ENCODE measurements around the gene ATG4B. TPM values are rescaled to one million over a fixed set of nuclear protein-coding genes. Genes with fewer than 3 reads are reported as not detected.

The ATG4B gene
- total and polyA plus RNA-seq, 3 experiments from 2014 or later, result 56.1 to 80.2 (median 79.0) TPM

DNA sequence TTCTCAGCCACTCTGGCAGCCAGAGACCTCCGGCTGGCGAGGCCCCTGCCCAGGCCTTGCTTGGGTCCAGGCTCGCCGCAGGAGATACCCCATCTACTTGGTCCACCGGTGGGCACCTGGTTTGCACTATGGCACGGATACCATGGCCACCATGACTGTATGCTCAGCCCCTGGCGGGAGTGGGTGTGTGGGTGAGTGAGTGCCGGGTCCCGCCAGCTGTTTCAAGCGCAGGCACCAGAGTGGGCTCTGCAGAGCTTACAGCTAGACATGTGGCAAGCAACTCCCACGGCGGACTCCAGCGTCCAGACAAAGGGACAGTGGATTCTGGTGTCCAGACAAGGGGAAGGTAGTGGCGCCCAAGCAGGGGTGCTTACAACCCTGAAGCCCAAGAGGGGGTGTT is 1.4 kb downstream of the ATG4B start:
- Histone ChIP-seq H3K27ac (ENCODE audit: low read depth, low read length) (no peak overlapping the region), H3K4me3 (ENCODE audit: low read length) (peak overlapping the region; percentile 91), H3K27me3 (ENCODE audit: insufficient read depth, low read length, poor library complexity, severe bottlenecking) (no peaks in the 10 kb centered on the region), H3K9me3 (ENCODE audit: low read length) (no peaks in the 10 kb centered on the region), H3K4me1 (ENCODE audit: insufficient read depth, low read length) (peaks cover 33% of the 10 kb centered on the region), H3K36me3 (ENCODE audit: insufficient read depth, low read length) (no peaks in the 10 kb centered on the region)
- POLR2A ChIA-PET, result interaction anchor here (2.1 to 2.4 kb wide), 2 partner anchors 47 to 63 kb away, joined by 7 to 8 read pairs; partner anchors contain the start of genes DTYMK and ING5
- H3K4me3 Mint-ChIP-seq, result peak overlapping the region in 6 of 7 donors; percentile 88 to 94 (median 90)
- peak overlapping the region in 7 of 8 donors; percentile 46 to 94 (median 79) for H3K27ac Mint-ChIP-seq
- H3K36me3 Mint-ChIP-seq, result peaks cover 0 to 19% (median 0%) of the 10 kb centered on the region in 3 donors
- H3K9me3 Mint-ChIP-seq, result no peaks in the 10 kb centered on the region
- peaks cover 44 to 70% (median 64%) of the 10 kb centered on the region in 3 donors for H3K4me1 Mint-ChIP-seq
- no peak for DNase-seq
- CTCF ChIA-PET, result interaction anchor here (0.9 to 1.7 kb wide), 2 partner anchors 20 to 28 kb away, joined by 3 to 5 read pairs; no protein-coding TSS in a partner anchor
- H3K27me3 Mint-ChIP-seq, result no peaks in the 10 kb centered on the region

DNA sequence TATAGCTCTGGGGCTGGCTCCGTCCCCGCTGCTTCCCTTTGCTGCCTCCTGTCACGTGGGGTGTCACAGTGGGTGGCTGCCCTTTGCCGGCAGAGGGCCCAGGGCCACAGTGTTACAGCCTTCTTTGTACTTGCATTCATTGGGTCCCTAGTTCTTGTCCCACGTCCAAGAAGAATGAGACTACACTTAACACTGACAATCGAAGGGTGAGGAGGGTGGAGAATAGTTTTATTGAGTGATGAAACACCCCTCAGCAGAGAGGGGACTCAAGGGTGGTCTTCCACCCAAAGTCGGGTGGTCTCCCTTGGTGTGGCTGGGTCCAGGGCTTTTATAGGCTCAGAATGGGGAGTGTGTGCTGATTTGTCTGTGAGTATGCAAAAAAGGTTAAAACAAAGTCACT is 1.9 kb downstream of the ATG4B start:
- no peak for DNase-seq
- H3K27me3 ChIP-seq (ENCODE audit: insufficient read depth, low read length, poor library complexity, severe bottlenecking), result no peaks in the 10 kb centered on the region
- ChIA-PET POLR2A (no interaction called here), CTCF (interaction anchor here (1.7 kb wide), 1 partner anchor 20 kb away, joined by 5 read pairs; no protein-coding TSS in a partner anchor)
- Mint-ChIP-seq H3K4me1 (peaks cover 44 to 75% (median 64%) of the 10 kb centered on the region in 3 donors), H3K36me3 (peaks cover 0 to 20% (median 0%) of the 10 kb centered on the region in 3 donors), H3K9me3 (no peaks in the 10 kb centered on the region), H3K27me3 (no peaks in the 10 kb centered on the region), H3K27ac (peak overlapping the region in 3 of 8 donors; percentile 25 to 64 (median 54)), H3K4me3 (peak overlapping the region in 5 of 7 donors; percentile 31 to 94 (median 60))
- peak overlapping the region; percentile 91 for H3K4me3 ChIP-seq (ENCODE audit: low read length)
- no peak overlapping the region for H3K27ac ChIP-seq (ENCODE audit: low read depth, low read length)
- no peaks in the 10 kb centered on the region for H3K36me3 ChIP-seq (ENCODE audit: insufficient read depth, low read length)
- no peaks in the 10 kb centered on the region for H3K9me3 ChIP-seq (ENCODE audit: low read length)
- H3K4me1 ChIP-seq (ENCODE audit: insufficient read depth, low read length), result peaks cover 33% of the 10 kb centered on the region

DNA sequence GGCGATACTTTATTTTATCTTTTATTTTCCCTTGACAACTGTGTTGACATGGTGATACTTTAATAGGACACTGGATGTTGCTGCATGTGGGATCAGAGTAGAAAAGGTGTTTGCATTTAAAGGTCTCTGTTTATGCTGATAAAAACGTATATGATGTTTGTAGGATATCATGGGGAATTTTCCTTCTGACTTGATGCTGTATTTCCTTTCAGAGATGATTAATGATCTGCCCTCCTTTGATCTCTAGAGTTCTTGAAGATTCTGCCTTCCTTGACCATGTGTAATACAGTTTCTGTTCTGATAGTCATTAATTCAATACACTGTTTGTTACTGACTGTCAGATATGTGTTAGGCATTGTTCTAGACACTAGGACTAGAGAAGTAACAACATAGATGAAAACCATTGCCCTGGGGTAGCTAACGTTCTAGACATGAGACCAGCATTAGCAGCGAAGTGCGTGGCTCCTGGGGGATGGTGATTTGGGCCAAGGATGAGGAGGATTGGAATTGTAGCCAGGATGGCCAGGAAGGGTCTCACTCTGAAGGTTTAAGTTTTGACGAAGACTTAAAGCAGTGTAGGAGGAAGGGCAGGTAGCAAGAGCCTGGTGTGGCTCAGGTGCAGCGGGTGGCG is 2.8 kb downstream of the ATG4B start:
- ChIA-PET POLR2A (no interaction called here), CTCF (no interaction called here)
- Mint-ChIP-seq H3K27me3 (no peaks in the 10 kb centered on the region), H3K27ac (peak overlapping the region in 6 of 8 donors; percentile 13 to 86 (median 44)), H3K4me3 (peak overlapping the region in 5 of 7 donors; percentile 4 to 83 (median 9)), H3K9me3 (no peaks in the 10 kb centered on the region), H3K4me1 (peaks cover 44 to 72% (median 56%) of the 10 kb centered on the region in 3 donors), H3K36me3 (peaks cover 0 to 17% (median 0%) of the 10 kb centered on the region in 3 donors)
- Histone ChIP-seq H3K27me3 (ENCODE audit: insufficient read depth, low read length, poor library complexity, severe bottlenecking) (no peaks in the 10 kb centered on the region), H3K27ac (ENCODE audit: low read depth, low read length) (no peak overlapping the region), H3K4me1 (ENCODE audit: insufficient read depth, low read length) (peaks cover 28% of the 10 kb centered on the region), H3K4me3 (ENCODE audit: low read length) (no peak overlapping the region), H3K9me3 (ENCODE audit: low read length) (no peaks in the 10 kb centered on the region), H3K36me3 (ENCODE audit: insufficient read depth, low read length) (no peaks in the 10 kb centered on the region)
- no peak for DNase-seq

- Histone ChIP-seq H3K4me3 (ENCODE audit: low read length) (no peak overlapping the region), H3K27ac (ENCODE audit: low read depth, low read length) (no peak overlapping the region), H3K36me3 (ENCODE audit: insufficient read depth, low read length) (no peaks in the 10 kb centered on the region), H3K27me3 (ENCODE audit: insufficient read depth, low read length, poor library complexity, severe bottlenecking) (no peaks in the 10 kb centered on the region), H3K9me3 (ENCODE audit: low read length) (no peaks in the 10 kb centered on the region), H3K4me1 (ENCODE audit: insufficient read depth, low read length) (peaks cover 19% of the 10 kb centered on the region)
- Mint-ChIP-seq H3K9me3 (no peaks in the 10 kb centered on the region), H3K4me1 (peaks cover 39 to 77% (median 51%) of the 10 kb centered on the region in 3 donors), H3K36me3 (peaks cover 0 to 21% (median 0%) of the 10 kb centered on the region in 3 donors), H3K27me3 (no peaks in the 10 kb centered on the region), H3K27ac (peak overlapping the region in 6 of 8 donors; percentile 10 to 81 (median 42)), H3K4me3 (peak overlapping the region in 1 of 7 donors; percentile 81)
- no peak for DNase-seq
- POLR2A ChIA-PET, result no interaction called here
- CTCF ChIA-PET, result interaction anchor here (0.7 to 1.3 kb wide), 3 partner anchors 18 to 46 kb away, joined by 3 to 4 read pairs (median 3); partner anchors contain the start of gene DTYMK
These were observed 4.1 kb downstream of the ATG4B start for GRCh38 chr2:241641631-241642030.

DNA sequence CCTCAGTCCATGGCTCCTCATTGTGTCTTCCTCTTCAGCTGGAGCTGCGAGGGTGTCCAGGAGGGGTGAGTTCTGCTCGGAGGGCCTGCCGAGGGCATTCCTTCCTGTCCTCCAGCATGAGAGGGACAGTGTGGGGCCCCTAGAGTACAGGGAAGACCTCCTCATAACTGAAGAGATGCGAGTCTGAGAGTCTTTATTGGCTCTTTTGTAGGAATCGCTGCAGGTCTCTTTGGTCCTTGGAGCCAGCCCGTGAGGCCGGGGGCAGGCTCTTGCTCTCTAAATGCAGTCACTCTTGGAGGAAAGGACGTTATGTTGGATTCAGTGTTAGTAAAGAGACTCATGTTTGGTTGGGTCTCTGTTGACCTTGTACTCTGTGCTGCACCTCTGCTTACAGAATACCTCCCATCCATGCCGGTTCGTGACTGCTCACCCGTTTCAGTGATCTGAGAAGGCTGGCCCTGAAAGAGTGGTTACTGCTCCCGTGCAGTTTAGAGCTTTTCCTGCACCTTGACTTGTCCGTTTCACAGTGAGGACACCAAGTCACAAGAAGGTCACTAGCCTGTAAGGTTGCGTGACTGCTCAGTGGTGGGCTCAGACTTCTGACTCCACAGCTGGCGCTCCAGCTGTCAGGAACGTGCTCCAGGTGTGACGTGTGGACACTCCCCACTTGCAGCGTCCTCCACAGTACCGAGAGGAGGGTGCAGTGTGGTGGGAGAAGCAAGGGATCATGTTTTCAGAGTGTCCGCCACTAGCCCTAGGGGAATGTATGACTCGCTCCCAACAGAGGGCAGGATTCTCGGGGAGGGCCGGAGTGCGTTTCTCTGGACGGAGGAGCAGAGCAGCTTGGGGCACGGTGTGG is 7.8 kb downstream of the ATG4B start:
- CTCF ChIA-PET, result no interaction called here
- no peaks in the 10 kb centered on the region for H3K4me1 ChIP-seq (ENCODE audit: insufficient read depth, low read length)
- no peaks in the 10 kb centered on the region for H3K9me3 ChIP-seq (ENCODE audit: low read length)
- H3K4me3 ChIP-seq (ENCODE audit: low read length), result no peak overlapping the region
- POLR2A ChIA-PET, result no interaction called here
- no peaks in the 10 kb centered on the region for H3K27me3 ChIP-seq (ENCODE audit: insufficient read depth, low read length, poor library complexity, severe bottlenecking)
- DNase-seq, result no peak
- H3K27ac Mint-ChIP-seq, result peak overlapping the region in 1 of 8 donors; percentile 26
- no peak overlapping the region for H3K4me3 Mint-ChIP-seq
- no peaks in the 10 kb centered on the region for H3K27me3 Mint-ChIP-seq
- no peak overlapping the region for H3K27ac ChIP-seq (ENCODE audit: low read depth, low read length)
- H3K4me1 Mint-ChIP-seq, result peaks cover 20 to 69% (median 44%) of the 10 kb centered on the region in 3 donors
- H3K36me3 ChIP-seq (ENCODE audit: insufficient read depth, low read length), result no peaks in the 10 kb centered on the region
- peaks cover 0 to 16% (median 0%) of the 10 kb centered on the region in 3 donors for H3K36me3 Mint-ChIP-seq
- no peaks in the 10 kb centered on the region for H3K9me3 Mint-ChIP-seq

GRCh38 chr2:241645915-241646645 is 8.6 kb downstream of the ATG4B start:
- H3K9me3 Mint-ChIP-seq, result no peaks in the 10 kb centered on the region
- H3K4me3 ChIP-seq (ENCODE audit: low read length), result no peak overlapping the region
- peaks cover 15 to 65% (median 39%) of the 10 kb centered on the region in 3 donors for H3K4me1 Mint-ChIP-seq
- no peaks in the 10 kb centered on the region for H3K4me1 ChIP-seq (ENCODE audit: insufficient read depth, low read length)
- H3K36me3 Mint-ChIP-seq, result peaks cover 0 to 19% (median 0%) of the 10 kb centered on the region in 3 donors
- ChIA-PET CTCF (interaction anchor here (0.9 to 1.1 kb wide), 2 partner anchors 13 to 69 kb away, joined by 3 read pairs; no protein-coding TSS in a partner anchor), POLR2A (no interaction called here)
- H3K27ac Mint-ChIP-seq, result peak overlapping the region in 1 of 8 donors; percentile 52
- H3K4me3 Mint-ChIP-seq, result no peak overlapping the region
- no peaks in the 10 kb centered on the region for H3K27me3 Mint-ChIP-seq
- DNase-seq, result no peak
- H3K27ac ChIP-seq (ENCODE audit: low read depth, low read length), result no peak overlapping the region
- peaks cover 1% of the 10 kb centered on the region for H3K36me3 ChIP-seq (ENCODE audit: insufficient read depth, low read length)
- no peaks in the 10 kb centered on the region for H3K27me3 ChIP-seq (ENCODE audit: insufficient read depth, low read length, poor library complexity, severe bottlenecking)
- no peaks in the 10 kb centered on the region for H3K9me3 ChIP-seq (ENCODE audit: low read length)

DNA sequence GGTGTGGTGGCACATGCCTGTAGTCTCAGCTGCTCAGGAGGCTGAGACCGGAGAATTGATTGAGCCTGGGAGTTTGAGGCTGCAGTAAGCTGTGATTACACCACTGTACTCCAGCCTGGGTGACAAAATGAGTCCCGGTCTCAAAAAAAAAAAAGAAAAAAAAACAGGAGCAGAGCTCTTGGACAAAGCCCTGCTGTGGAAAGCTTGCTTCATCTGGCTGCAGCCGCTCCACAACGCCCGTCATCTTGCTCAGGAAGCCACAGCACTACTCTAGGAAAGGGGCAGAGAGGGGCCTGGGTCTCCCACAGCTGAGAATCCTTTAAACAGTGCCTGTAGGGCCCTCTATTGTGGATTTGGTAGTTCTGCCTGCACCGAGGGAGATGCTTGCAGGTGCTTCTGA is 11.0 kb downstream of the ATG4B start:
- Mint-ChIP-seq H3K4me1 (peaks cover 8 to 47% (median 24%) of the 10 kb centered on the region in 3 donors), H3K4me3 (no peak overlapping the region), H3K9me3 (no peaks in the 10 kb centered on the region), H3K36me3 (peaks cover 0 to 40% (median 0%) of the 10 kb centered on the region in 3 donors), H3K27me3 (no peaks in the 10 kb centered on the region), H3K27ac (peak overlapping the region in 1 of 8 donors; percentile 21)
- no peaks in the 10 kb centered on the region for H3K27me3 ChIP-seq (ENCODE audit: insufficient read depth, low read length, poor library complexity, severe bottlenecking)
- no peaks in the 10 kb centered on the region for H3K9me3 ChIP-seq (ENCODE audit: low read length)
- no peak overlapping the region for H3K4me3 ChIP-seq (ENCODE audit: low read length)
- peaks cover 16% of the 10 kb centered on the region for H3K36me3 ChIP-seq (ENCODE audit: insufficient read depth, low read length)
- POLR2A ChIA-PET, result interaction anchor here (0.7 kb wide), 1 partner anchor 143 kb away, joined by 3 read pairs; no protein-coding TSS in a partner anchor
- no peak for DNase-seq
- H3K27ac ChIP-seq (ENCODE audit: low read depth, low read length), result no peak overlapping the region
- CTCF ChIA-PET, result no interaction called here
- H3K4me1 ChIP-seq (ENCODE audit: insufficient read depth, low read length), result no peaks in the 10 kb centered on the region

Data from CD8-positive, alpha-beta memory T cell (primary cell).